Panc1 (cell line): Measurements from ENCODE around the gene ADAT1.

Experiments
- POLR2AphosphoS5 ChIP-seq: IDR thresholded peaks from 2 replicates; pipeline ENCODE4 v1.6.1; 2012; ENCODE audit warnings: mild to moderate bottlenecking, low read depth, low read length, moderate library complexity
- TF ChIP-seq, protein P1 (sequence below): fragments of 450-650 bp; IDR thresholded peaks from 2 replicates; pipeline ENCODE4 v1.5.1; 2017; ENCODE audit warnings: mild to moderate bottlenecking
- TF ChIP-seq, protein P2 (sequence below), 2 experiments: IDR thresholded peaks; 2 replicates each; pipeline ENCODE4 v1.6.1; 2011 to 2012; ENCODE audit warnings: low read depth in 2 of 2, control low read depth in 1 of 2, low read length in 1 of 2, mild to moderate bottlenecking in 1 of 2, moderate library complexity in 1 of 2; ENCODE audit not compliant: insufficient read depth in 1 of 2

DNA sequence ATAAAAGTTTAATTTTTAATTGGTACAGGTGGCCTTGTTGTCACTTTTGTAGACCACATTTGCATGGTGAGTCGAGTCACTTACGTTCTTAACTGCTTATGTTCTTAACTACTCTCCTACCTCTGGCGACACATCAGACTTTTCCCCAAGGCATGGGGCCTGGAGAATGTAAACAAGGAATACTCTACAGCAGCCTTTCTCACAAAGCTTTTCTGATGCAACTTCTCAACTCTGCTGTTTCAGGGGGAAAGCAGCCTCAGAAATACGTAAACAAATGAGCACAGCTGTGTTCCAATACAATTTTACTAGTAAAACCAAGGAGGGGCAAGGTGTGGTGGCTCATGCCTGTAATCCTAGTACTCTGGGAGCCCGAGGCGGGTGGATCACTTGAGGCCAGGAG, 17.5 kb upstream of the ADAT1 start:
- TF ChIP-seq, protein P1, sequence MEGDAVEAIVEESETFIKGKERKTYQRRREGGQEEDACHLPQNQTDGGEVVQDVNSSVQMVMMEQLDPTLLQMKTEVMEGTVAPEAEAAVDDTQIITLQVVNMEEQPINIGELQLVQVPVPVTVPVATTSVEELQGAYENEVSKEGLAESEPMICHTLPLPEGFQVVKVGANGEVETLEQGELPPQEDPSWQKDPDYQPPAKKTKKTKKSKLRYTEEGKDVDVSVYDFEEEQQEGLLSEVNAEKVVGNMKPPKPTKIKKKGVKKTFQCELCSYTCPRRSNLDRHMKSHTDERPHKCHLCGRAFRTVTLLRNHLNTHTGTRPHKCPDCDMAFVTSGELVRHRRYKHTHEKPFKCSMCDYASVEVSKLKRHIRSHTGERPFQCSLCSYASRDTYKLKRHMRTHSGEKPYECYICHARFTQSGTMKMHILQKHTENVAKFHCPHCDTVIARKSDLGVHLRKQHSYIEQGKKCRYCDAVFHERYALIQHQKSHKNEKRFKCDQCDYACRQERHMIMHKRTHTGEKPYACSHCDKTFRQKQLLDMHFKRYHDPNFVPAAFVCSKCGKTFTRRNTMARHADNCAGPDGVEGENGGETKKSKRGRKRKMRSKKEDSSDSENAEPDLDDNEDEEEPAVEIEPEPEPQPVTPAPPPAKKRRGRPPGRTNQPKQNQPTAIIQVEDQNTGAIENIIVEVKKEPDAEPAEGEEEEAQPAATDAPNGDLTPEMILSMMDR = no peak
- no peak for TF ChIP-seq POLR2AphosphoS5
- TF ChIP-seq, protein P2, sequence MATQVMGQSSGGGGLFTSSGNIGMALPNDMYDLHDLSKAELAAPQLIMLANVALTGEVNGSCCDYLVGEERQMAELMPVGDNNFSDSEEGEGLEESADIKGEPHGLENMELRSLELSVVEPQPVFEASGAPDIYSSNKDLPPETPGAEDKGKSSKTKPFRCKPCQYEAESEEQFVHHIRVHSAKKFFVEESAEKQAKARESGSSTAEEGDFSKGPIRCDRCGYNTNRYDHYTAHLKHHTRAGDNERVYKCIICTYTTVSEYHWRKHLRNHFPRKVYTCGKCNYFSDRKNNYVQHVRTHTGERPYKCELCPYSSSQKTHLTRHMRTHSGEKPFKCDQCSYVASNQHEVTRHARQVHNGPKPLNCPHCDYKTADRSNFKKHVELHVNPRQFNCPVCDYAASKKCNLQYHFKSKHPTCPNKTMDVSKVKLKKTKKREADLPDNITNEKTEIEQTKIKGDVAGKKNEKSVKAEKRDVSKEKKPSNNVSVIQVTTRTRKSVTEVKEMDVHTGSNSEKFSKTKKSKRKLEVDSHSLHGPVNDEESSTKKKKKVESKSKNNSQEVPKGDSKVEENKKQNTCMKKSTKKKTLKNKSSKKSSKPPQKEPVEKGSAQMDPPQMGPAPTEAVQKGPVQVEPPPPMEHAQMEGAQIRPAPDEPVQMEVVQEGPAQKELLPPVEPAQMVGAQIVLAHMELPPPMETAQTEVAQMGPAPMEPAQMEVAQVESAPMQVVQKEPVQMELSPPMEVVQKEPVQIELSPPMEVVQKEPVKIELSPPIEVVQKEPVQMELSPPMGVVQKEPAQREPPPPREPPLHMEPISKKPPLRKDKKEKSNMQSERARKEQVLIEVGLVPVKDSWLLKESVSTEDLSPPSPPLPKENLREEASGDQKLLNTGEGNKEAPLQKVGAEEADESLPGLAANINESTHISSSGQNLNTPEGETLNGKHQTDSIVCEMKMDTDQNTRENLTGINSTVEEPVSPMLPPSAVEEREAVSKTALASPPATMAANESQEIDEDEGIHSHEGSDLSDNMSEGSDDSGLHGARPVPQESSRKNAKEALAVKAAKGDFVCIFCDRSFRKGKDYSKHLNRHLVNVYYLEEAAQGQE (IDR thresholded peaks at IDR 0.05; ENCODE audit: insufficient read depth in 1 of 2, low read depth in 2 of 2, low read length in 1 of 2) = no peak
